DND-41 (cell line): ENCODE data around the gene TP53RK.

Experiments used
- ATAC-seq: fragments of 200-7000 bp; cut with Tn5 transposase; 3 replicates; pipeline ENCODE4 v1.9.1; 2021; ENCODE audit warnings: low read depth; ENCODE audit not compliant: insufficient read depth
- DNase-seq: peaks from one replicate; pipeline ENCODE4 v3.0.0-alpha.2; 2020
- H2AFZ ChIP-seq: 2 replicates; pipeline ENCODE4 v1.6.0; 2012; ENCODE audit warnings: low read depth, low read length
- H3K27ac ChIP-seq: 2 replicates; pipeline ENCODE4 v1.5.1; 2012; ENCODE audit warnings: low read length, inconsistent platforms
- H3K27me3 ChIP-seq: fragments of 200-600 bp; sonication (generic); 2 replicates; pipeline ENCODE4 v1.6.0; 2012; ENCODE audit warnings: low read length, mild to moderate bottlenecking, inconsistent platforms; ENCODE audit not compliant: insufficient read depth, poor library complexity
- H3K36me3 ChIP-seq: 2 replicates; pipeline ENCODE4 v1.5.1; 2012; ENCODE audit warnings: low read length, inconsistent platforms; ENCODE audit not compliant: insufficient read depth
- H3K4me1 ChIP-seq: 2 replicates; pipeline ENCODE4 v1.5.1; 2012; ENCODE audit warnings: mild to moderate bottlenecking, low read length; ENCODE audit not compliant: insufficient read depth
- H3K4me2 ChIP-seq: 2 replicates; pipeline ENCODE4 v1.6.0; 2012; ENCODE audit warnings: mild to moderate bottlenecking, moderate library complexity, low read length, inconsistent platforms; ENCODE audit not compliant: insufficient read depth
- H3K4me3 ChIP-seq, 2 experiments: fragments of 200-600 bp in 1 of 2; shearing (Covaris generic) in 1 of 2; 2 replicates each; pipeline ENCODE4 v1.5.1; 2012 to 2016; ENCODE audit warnings: inconsistent platforms in 2 of 2, low read length in 2 of 2, mild to moderate bottlenecking in 2 of 2, low read depth in 1 of 2, moderate library complexity in 1 of 2
- H3K79me2 ChIP-seq: 2 replicates; pipeline ENCODE4 v1.6.0; 2012; ENCODE audit warnings: low read length, inconsistent platforms; ENCODE audit not compliant: insufficient read depth
- H3K9ac ChIP-seq: 2 replicates; pipeline ENCODE4 v1.6.0; 2012; ENCODE audit warnings: low read depth, mild to moderate bottlenecking, inconsistent platforms, low read length, moderate library complexity
- H3K9me3 ChIP-seq: 2 replicates; pipeline ENCODE4 v1.5.1; 2012; ENCODE audit warnings: low read length, moderate library complexity, mild to moderate bottlenecking, inconsistent platforms; ENCODE audit not compliant: insufficient read depth, severe bottlenecking
- H4K20me1 ChIP-seq: 2 replicates; pipeline ENCODE4 v1.6.0; 2012; ENCODE audit warnings: low read length; ENCODE audit not compliant: insufficient read depth
- CTCF ChIP-seq: IDR thresholded peaks from 2 replicates; pipeline ENCODE4 v1.5.1; 2012; ENCODE audit warnings: borderline replicate concordance, low read length, moderate library complexity, mild to moderate bottlenecking; ENCODE audit not compliant: poor library complexity, severe bottlenecking; ENCODE audit errors: extremely low read depth
- EZH2 ChIP-seq: IDR thresholded peaks from 3 replicates; pipeline ENCODE4 v1.6.1; 2012; ENCODE audit warnings: borderline replicate concordance, low read depth, mild to moderate bottlenecking, moderate library complexity, low read length, inconsistent platforms; ENCODE audit not compliant: severe bottlenecking

TP53RK gene

GRCh38 chr20:46683011-46683667 lies 6.1 kb downstream of the TP53RK start:
- H3K4me1 ChIP-seq = peaks cover 18% of the 10 kb centered on the region
- no peak overlapping the region for H3K4me2 ChIP-seq
- peaks cover 69% of the 10 kb centered on the region for H4K20me1 ChIP-seq
- H2AFZ ChIP-seq = no peak overlapping the region
- no peak for DNase-seq
- H3K9me3 ChIP-seq = no peaks in the 10 kb centered on the region
- no peaks in the 10 kb centered on the region for H3K27me3 ChIP-seq
- TF ChIP-seq EZH2 (no peak), CTCF (no peak)
- ATAC-seq = no peak
- peaks cover 46% of the 10 kb centered on the region for H3K36me3 ChIP-seq
- no peak overlapping the region for H3K27ac ChIP-seq
- no peak overlapping the region for H3K4me3 ChIP-seq
- H3K79me2 ChIP-seq = peaks cover 44% of the 10 kb centered on the region
- H3K9ac ChIP-seq = no peak overlapping the region

GRCh38 chr20:46682063-46682821 lies 7.0 kb downstream of the TP53RK start:
- Histone ChIP-seq H3K27ac (no peak overlapping the region), H3K9me3 (no peaks in the 10 kb centered on the region), H3K4me1 (peaks cover 9% of the 10 kb centered on the region), H4K20me1 (peaks cover 60% of the 10 kb centered on the region), H3K9ac (no peak overlapping the region), H3K36me3 (peaks cover 44% of the 10 kb centered on the region), H3K27me3 (no peaks in the 10 kb centered on the region), H2AFZ (no peak overlapping the region), H3K79me2 (peaks cover 35% of the 10 kb centered on the region), H3K4me2 (no peak overlapping the region), H3K4me3 (no peak overlapping the region)
- no peak for DNase-seq
- TF ChIP-seq EZH2 (no peak), CTCF (no peak)
- no peak for ATAC-seq

GRCh38 chr20:46681032-46681854 lies 8.0 kb downstream of the TP53RK start:
- Histone ChIP-seq H3K4me2 (no peak overlapping the region), H3K27ac (no peak overlapping the region), H3K9me3 (no peaks in the 10 kb centered on the region), H2AFZ (no peak overlapping the region), H3K4me1 (no peaks in the 10 kb centered on the region), H3K79me2 (peaks cover 25% of the 10 kb centered on the region), H3K27me3 (no peaks in the 10 kb centered on the region), H3K36me3 (peaks cover 34% of the 10 kb centered on the region), H4K20me1 (peaks cover 50% of the 10 kb centered on the region), H3K4me3 (no peak overlapping the region), H3K9ac (no peak overlapping the region)
- DNase-seq = peak; percentile 67
- TF ChIP-seq EZH2 = no peak
- TF ChIP-seq CTCF = peak; percentile 85
- peak; percentile 72 for ATAC-seq
